ENCODE results near the gene HNRNPU.

DNA sequence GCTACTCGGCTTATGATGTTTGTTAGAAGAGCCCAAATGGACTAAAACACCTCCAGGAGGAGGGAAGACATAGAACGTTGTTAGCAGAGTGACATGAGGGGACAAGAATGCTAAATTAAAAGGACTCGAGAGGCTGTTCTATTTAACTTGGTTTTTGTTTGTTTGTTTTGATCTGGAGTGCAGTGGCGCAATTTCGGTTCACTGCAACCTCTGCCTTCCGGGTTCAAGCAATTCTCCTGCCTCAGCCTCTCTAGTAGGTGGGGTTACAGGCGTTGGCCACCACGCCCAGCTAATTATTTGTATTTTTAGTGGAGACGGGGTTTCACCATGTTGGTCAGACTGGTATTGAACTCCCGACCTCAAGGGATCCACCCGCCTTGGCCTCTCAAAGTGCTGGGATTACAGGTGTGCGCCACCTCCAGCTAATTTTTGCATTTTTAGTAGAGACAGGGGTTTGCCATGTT, 5.1 kb upstream of the HNRNPU start:
- no peak for TF ChIP-seq EZH2 (IDR thresholded peaks at IDR 0.05)
- no peak for TF ChIP-seq POLR2AphosphoS5 (IDR thresholded peaks at IDR 0.05; ENCODE audit: borderline replicate concordance, low read depth, low read length)
